Esophagus squamous epithelium (tissue), 5 donors: ENCODE data around the gene DCUN1D4. TPM values are rescaled to one million over a fixed set of nuclear protein-coding genes. Genes with fewer than 3 reads are reported as not detected.

Source experiments
- DNase-seq: peaks from one replicate; lab custom pipeline; 2025; lab: John Stamatoyannopoulos, UW
- H3K27ac ChIP-seq, 4 donors: fragments of 200-600 bp; sonication (generic); one replicate each; pipeline ENCODE4 v1.5.1; 2016 to 2019; ENCODE audit warnings: mild to moderate bottlenecking in 1 of 4
- H3K27me3 ChIP-seq, 4 donors: fragments of 200-600 bp; sonication (generic); 1 replicate in 3 of 4; 2 replicates in 1 of 4; pipeline versions ENCODE4 v1.5.1 to v1.6.0; 2017 to 2021; ENCODE audit warnings: antibody characterized with exemption in 1 of 4
- H3K36me3 ChIP-seq, 3 donors: fragments of 200-600 bp; sonication (generic); one replicate each; pipeline ENCODE4 v1.5.1; 2016 to 2019
- H3K4me1 ChIP-seq, 3 donors: fragments of 200-600 bp; sonication (generic); one replicate each; pipeline ENCODE4 v1.5.1; 2017 to 2019
- H3K4me3 ChIP-seq, 4 donors: fragments of 200-600 bp; sonication (generic); 1 replicate in 3 of 4; 2 replicates in 1 of 4; pipeline ENCODE4 v1.5.1; 2016 to 2019; ENCODE audit warnings: mild to moderate bottlenecking in 2 of 4, moderate library complexity in 1 of 4
- H3K9me3 ChIP-seq, 3 donors: fragments of 200-600 bp; sonication (generic); one replicate each; pipeline ENCODE4 v1.5.1; 2016 to 2019
- POLR2A ChIP-seq, 4 donors: fragments of 450-650 bp; IDR thresholded peaks; one replicate each; pipeline ENCODE4 v1.6.1; 2017; ENCODE audit warnings: antibody characterized with exemption in 4 of 4, mild to moderate bottlenecking in 4 of 4, moderate library complexity in 3 of 4
- WGBS, 2 donors: methylation state at CpG; one replicate each; pipeline ENCODE4 v1.1.5; 2018; 5-methylcytosine and 5-hydroxymethylcytosine counted together
- intact Hi-C: fragments of 100-400 bp; cut with DNase I; formaldehyde crosslinking; loops from one replicate; pipeline ENCODE4 v1.15.0; 2022
- total RNA-seq, 4 donors: library from RNA; depleted of rRNA; stranded (reverse); fragments of >200 nt; gene quantifications; one replicate each; pipeline ENCODE4 v1.1.0, GENCODE V29; 2016
- TF ChIP-seq, protein P1 (sequence below), 6 experiments: fragments of 450-650 bp in 4 of 6; fragments of 200-600 bp in 2 of 6; sonication (generic) in 2 of 6; IDR thresholded peaks; one replicate each; pipeline ENCODE4 v1.5.1; 2016 to 2019; ENCODE audit warnings: antibody characterized with exemption in 6 of 6, mild to moderate bottlenecking in 4 of 6, moderate library complexity in 4 of 6
- donor health status: DM: yes; HTN: yes; CAD: no.

DCUN1D4 gene
- total RNA-seq, 4 donors from 2014 or later: 13.0 to 33.0 (median 16.7) TPM

DNA sequence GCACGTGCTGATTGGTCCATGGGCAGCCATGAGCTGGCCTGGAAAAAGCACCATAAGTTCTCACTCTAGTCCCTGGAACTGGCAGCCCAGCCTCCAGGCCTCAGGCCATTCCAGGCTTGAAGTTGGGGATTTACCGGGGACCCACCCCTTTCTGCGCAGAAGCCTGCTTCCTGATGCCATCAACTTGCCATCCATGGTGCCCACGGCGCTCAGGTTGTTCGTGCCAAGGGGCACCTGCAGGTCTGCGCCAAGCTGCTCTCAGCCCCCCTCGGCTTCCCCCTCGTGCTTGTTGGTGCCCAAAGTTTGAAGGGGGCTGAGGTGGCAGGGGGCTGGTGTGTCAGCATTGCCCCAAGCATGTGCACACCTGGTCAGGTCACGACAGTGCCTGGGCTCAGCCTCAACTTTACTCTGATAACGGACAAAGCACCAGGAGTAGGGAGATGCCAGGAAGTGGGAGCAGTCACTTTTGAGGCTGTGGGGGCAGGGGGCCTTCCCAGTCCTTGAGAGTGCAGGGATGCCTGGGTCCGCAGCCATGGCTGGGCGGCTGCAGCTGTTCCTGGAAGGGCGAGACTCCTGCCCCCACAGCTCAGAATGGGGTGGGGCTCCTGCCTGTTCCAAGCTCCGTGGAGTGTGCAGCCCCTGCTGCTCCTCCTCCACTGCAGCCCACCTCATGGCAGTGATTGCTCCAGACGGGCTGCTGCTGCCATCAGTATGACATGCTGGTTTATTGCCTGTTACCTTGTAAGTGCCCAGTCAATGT lies 24.9 kb downstream of the DCUN1D4 start:
- TF ChIP-seq, protein P1, sequence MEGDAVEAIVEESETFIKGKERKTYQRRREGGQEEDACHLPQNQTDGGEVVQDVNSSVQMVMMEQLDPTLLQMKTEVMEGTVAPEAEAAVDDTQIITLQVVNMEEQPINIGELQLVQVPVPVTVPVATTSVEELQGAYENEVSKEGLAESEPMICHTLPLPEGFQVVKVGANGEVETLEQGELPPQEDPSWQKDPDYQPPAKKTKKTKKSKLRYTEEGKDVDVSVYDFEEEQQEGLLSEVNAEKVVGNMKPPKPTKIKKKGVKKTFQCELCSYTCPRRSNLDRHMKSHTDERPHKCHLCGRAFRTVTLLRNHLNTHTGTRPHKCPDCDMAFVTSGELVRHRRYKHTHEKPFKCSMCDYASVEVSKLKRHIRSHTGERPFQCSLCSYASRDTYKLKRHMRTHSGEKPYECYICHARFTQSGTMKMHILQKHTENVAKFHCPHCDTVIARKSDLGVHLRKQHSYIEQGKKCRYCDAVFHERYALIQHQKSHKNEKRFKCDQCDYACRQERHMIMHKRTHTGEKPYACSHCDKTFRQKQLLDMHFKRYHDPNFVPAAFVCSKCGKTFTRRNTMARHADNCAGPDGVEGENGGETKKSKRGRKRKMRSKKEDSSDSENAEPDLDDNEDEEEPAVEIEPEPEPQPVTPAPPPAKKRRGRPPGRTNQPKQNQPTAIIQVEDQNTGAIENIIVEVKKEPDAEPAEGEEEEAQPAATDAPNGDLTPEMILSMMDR (IDR thresholded peaks at IDR 0.05): no peak
- TF ChIP-seq POLR2A (IDR thresholded peaks at IDR 0.05): no peak
- WGBS, 2 donors: 97 to 100% methylated on average over 2 to 12 of the region's 16 CpGs
- Histone ChIP-seq H3K36me3 (peaks cover 12 to 71% (median 21%) of the 10 kb centered on the region in 3 donors), H3K4me1 (no peaks in the 10 kb centered on the region), H3K27ac (no peak overlapping the region), H3K4me3 (no peak overlapping the region), H3K27me3 (no peaks in the 10 kb centered on the region), H3K9me3 (no peaks in the 10 kb centered on the region)
- DNase-seq: no peak
- intact Hi-C loops: no loop called here

DNA sequence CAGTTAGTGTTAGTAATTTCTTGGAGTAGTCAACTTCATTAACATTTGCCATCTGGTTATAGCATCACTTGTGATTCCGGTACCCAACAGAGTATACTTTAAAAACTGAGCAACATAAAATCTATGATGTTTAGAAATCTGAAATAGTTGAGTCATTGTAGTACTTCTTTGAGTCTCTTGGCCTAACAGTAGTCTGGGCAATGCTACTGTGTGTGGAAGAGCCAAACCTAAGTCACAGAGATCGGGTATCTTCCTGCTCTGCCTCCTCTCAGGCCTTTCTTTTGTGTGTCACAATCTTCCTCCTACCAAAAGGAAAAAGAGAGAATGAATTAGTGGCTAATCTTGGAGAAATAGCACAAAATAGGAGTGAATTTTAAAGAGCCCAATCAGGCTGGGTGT lies 25.5 kb downstream of the DCUN1D4 start:
- DNase-seq: no peak
- TF ChIP-seq POLR2A (IDR thresholded peaks at IDR 0.05): no peak
- TF ChIP-seq, protein P1 (IDR thresholded peaks at IDR 0.05): no peak
- H3K4me3 ChIP-seq: no peak overlapping the region
- no peak overlapping the region for H3K27ac ChIP-seq
- peaks cover 12 to 76% (median 23%) of the 10 kb centered on the region in 3 donors for H3K36me3 ChIP-seq
- no peaks in the 10 kb centered on the region for H3K4me1 ChIP-seq
- intact Hi-C loops: no loop called here
- H3K27me3 ChIP-seq: no peaks in the 10 kb centered on the region
- 83 to 86% methylated on average over 2 of the region's 2 CpGs for WGBS, 2 donors
- H3K9me3 ChIP-seq: no peaks in the 10 kb centered on the region

DNA sequence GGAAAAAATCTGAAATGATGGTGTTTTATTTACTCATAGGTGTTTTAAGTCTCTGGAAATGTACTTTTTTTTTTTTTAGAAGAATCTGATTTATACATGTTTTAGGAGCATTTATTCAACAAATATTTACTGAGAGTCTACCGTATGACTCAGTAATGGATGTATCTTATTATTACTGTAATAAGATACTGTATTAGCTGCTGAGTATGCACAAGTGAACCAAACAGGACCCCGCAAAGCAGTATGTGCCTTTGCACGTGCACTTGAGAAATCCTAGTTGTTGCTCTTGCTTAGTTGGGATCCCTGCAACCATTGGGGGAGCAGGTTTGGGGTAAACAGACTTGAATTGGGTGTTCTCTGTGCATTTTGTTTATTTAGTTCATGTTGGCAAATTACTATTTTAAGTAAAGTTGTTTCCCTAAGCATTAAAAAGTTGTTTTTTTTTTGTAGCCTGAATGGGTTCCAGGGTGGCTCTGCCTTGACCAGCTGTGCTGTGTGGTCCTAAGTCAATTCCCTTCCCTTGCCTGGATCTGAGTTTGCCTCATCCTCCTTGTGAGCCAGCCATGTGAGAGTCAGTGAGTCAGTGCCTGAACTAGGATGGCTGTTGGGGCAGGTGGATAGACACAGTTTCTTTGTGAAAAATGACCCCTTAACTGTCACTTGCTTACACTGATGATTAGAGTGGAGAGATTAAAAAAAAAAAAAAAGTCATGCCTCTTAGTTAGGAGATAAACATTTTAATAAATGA lies 27.7 kb downstream of the DCUN1D4 start:
- intact Hi-C loops: no loop called here
- H3K4me1 ChIP-seq: no peaks in the 10 kb centered on the region
- WGBS, 2 donors: 90 to 93% methylated on average over 3 of the region's 3 CpGs
- H3K9me3 ChIP-seq: no peaks in the 10 kb centered on the region
- H3K4me3 ChIP-seq: no peak overlapping the region
- TF ChIP-seq POLR2A (IDR thresholded peaks at IDR 0.05): no peak
- DNase-seq: no peak
- H3K27me3 ChIP-seq: no peaks in the 10 kb centered on the region
- H3K27ac ChIP-seq: no peak overlapping the region
- H3K36me3 ChIP-seq: peaks cover 14 to 76% (median 23%) of the 10 kb centered on the region in 3 donors

DNA sequence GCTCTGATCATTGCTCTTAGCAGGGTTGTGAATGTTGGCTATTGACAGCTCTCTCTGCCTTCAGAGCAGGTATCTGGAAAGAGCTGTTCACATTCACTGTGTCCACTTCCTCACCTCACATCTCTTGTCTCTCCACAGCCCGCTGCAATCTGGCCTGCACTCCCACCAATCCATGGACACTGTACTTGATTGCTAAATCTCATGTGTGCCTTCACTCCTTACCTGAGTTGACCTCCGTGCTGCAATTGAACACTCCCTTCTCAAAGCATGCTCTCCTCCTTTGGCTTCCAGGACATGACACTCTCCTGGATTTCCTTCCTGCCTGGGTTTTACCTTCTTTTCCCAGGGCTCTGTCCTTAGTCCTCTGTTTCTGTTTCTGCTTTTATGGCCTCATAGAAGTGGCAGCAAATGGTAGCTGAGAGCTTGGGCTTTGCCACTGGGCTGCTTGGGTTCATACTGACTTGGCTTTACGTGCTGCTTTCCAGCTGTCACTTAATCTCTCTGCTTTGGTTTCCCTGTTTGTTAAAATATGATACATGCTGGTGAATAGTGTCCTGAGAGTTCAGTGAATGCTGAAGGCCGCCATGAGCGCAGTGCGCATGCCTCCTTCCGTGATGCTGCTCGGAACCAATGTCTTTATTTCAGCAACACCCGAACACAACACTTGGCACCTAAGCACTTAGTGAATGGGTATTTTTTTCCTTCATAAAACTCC lies 29.5 kb downstream of the DCUN1D4 start:
- no peaks in the 10 kb centered on the region for H3K4me1 ChIP-seq
- H3K27ac ChIP-seq: no peak overlapping the region
- intact Hi-C loops: no loop called here
- H3K36me3 ChIP-seq: peaks cover 13 to 77% (median 18%) of the 10 kb centered on the region in 3 donors
- WGBS, 2 donors: 87 to 95% methylated on average over 9 of the region's 9 CpGs
- H3K9me3 ChIP-seq: no peaks in the 10 kb centered on the region
- H3K27me3 ChIP-seq: no peaks in the 10 kb centered on the region
- no peak for DNase-seq
- H3K4me3 ChIP-seq: no peak overlapping the region
- TF ChIP-seq, protein P1 (IDR thresholded peaks at IDR 0.05): no peak
- TF ChIP-seq POLR2A (IDR thresholded peaks at IDR 0.05): no peak

DNA sequence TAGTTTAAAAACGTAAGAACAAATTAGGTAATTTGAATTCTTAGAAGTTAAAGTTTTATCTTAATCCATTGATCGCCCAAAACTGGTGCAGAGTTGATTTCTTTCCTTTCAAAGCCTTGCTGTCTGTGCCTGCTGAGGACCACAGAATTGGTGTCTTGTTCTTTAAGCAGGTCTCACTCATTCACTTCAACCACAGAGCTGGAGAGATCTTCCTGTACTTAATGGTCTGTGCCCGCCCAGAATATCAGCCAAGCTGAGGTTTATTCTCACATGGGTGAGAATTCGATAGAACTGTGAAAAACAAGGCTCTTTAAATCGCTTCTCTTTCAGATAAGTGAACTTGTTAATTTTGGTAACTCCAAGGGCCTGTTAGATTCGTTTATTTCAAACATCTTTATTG lies 31.6 kb downstream of the DCUN1D4 start:
- H3K27me3 ChIP-seq: no peaks in the 10 kb centered on the region
- no peak overlapping the region for H3K4me3 ChIP-seq
- WGBS, 2 donors: 91 to 94% methylated on average over 6 of the region's 6 CpGs
- no peaks in the 10 kb centered on the region for H3K9me3 ChIP-seq
- intact Hi-C loops: no loop called here
- H3K36me3 ChIP-seq: peaks cover 8 to 85% (median 9%) of the 10 kb centered on the region in 3 donors
- no peak for DNase-seq
- no peaks in the 10 kb centered on the region for H3K4me1 ChIP-seq
- TF ChIP-seq, protein P1 (IDR thresholded peaks at IDR 0.05): no peak
- TF ChIP-seq POLR2A (IDR thresholded peaks at IDR 0.05): no peak
- H3K27ac ChIP-seq: no peak overlapping the region
